Pancreas (tissue), 10 donors: ENCODE measurements around the gene BAK1. TPM values are rescaled to one million over a fixed set of nuclear protein-coding genes. Genes with fewer than 3 reads are reported as not detected.

ENCODE experiments used
- ATAC-seq, 4 donors: fragments of 200-7000 bp; cut with Tn5 transposase; one replicate each; pipeline versions ENCODE4 v1.8.0 to v1.9.1; 2020; ENCODE audit warnings: mild to moderate bottlenecking in 4 of 4, moderate library complexity in 4 of 4
- DNase-seq, 6 donors: peaks; one replicate each; pipeline ENCODE4 v3.0.0-alpha.2; 2020
- FAIRE-seq: peaks from 2 replicates; lab custom pipeline; 2012; peaks lifted over from hg19 to GRCh38; lab: Jason Lieb, UNC
- H3K27ac ChIP-seq, 4 donors: fragments of 200-600 bp; sonication (generic); 1 replicate in 3 of 4; 2 replicates in 1 of 4; pipeline versions ENCODE4 v1.5.0 to v1.8.0; 2020
- H3K27me3 ChIP-seq, 4 donors: fragments of 200-600 bp; one replicate each; pipeline ENCODE4 v1.8.0; 2021
- H3K36me3 ChIP-seq, 3 donors: fragments of 200-600 bp; sonication (generic) in 1 of 3; one replicate each; pipeline versions ENCODE4 v1.5.0 to v1.8.0; 2020 to 2021
- H3K4me1 ChIP-seq, 3 donors: fragments of 200-600 bp; one replicate each; pipeline ENCODE4 v1.8.0; 2021
- H3K4me3 ChIP-seq, 4 donors: fragments of 200-600 bp; sonication (generic) in 2 of 4; one replicate each; pipeline versions ENCODE4 v1.5.0 to v1.8.0; 2020 to 2021
- H3K9me3 ChIP-seq, 4 donors: fragments of 200-600 bp; one replicate each; pipeline ENCODE4 v1.8.0; 2021
- CTCF ChIP-seq, 4 donors: fragments of 200-600 bp; sonication (generic) in 3 of 4; IDR thresholded peaks; one replicate each; pipeline versions ENCODE4 v1.5.0 to v1.8.0; 2021; ENCODE audit warnings: antibody characterized with exemption in 4 of 4
- WGBS, 2 donors: extraction: QIAGEN DNeasy Blood & Tissue Kit; methylation state at CpG; one replicate each; pipeline ENCODE4 v1.1.7; 2013; 5-methylcytosine and 5-hydroxymethylcytosine counted together
- intact Hi-C, 3 donors: fragments of 100-400 bp; cut with DNase I; formaldehyde crosslinking; loops; one replicate each; pipeline versions ENCODE4 v1.11.1 to v1.14.2; 2022
- polyA plus RNA-seq, 2 donors: library from polyadenylated mRNA; stranded (reverse); fragments of 200-250 nt; gene quantifications; one replicate each; pipeline ENCODE4 v1.2.3, GENCODE V29; 2013
- total RNA-seq, 6 donors: library from RNA; stranded (reverse); fragmentation: NEBNext Ultra II Directional in 4 of 6; extraction: Animal tissue kit (Norgen Biotek cat#: 25700) in 4 of 6; gene quantifications; one replicate each; pipeline versions ENCODE4 v1.2.1 to v1.2.4, GENCODE V29; 2021 to 2023
- donor health status: healthy with polysubstance abuse.
- donor health status: DM: no; HTN: no; CAD: no; lungs with moderate emphysema.
- donor health status: DM: no; HTN: no; CAD: no.
- donor health status: control.
- donor health status: control.
- donor health status: Bipolar disorder and iron deficiency.
- donor health status: DM: yes; HTN: yes; CAD: no.
- donor health status: DM: no; HTN: no; CAD: no.
- donor health status: DM: no; HTN: no; CAD: no.
- donor health status: DM: yes; HTN: yes; CAD: no.

BAK1 gene
- total and polyA plus RNA-seq, 8 donors, result 5.6 to 11.2 (median 7.3) TPM

GRCh38 chr6:33620158-33620855 is 40.2 kb upstream of the BAK1 start:
- WGBS, 2 donors, result 1% methylated on average over 29 of the region's 29 CpGs
- Histone ChIP-seq H3K36me3 (no peaks in the 10 kb centered on the region), H3K27ac (peak overlapping the region; percentile 76 to 87 (median 78)), H3K4me3 (peak overlapping the region; percentile 68 to 87 (median 76)), H3K27me3 (no peaks in the 10 kb centered on the region), H3K9me3 (no peaks in the 10 kb centered on the region), H3K4me1 (peaks cover 0 to 8% (median 0%) of the 10 kb centered on the region in 3 donors)
- FAIRE-seq, result no peak
- peak in 4 of 6 donors; percentile 46 to 76 (median 60) for DNase-seq
- TF ChIP-seq CTCF (IDR thresholded peaks at IDR 0.05), result no peak
- intact Hi-C loops, result no loop called here
- ATAC-seq, result peak; percentile 30 to 55 (median 46)

- 51 to 70% methylated on average over 5 of the region's 5 CpGs for WGBS, 2 donors
- no peaks in the 10 kb centered on the region for H3K27me3 ChIP-seq
- ATAC-seq, result no peak
- TF ChIP-seq CTCF (IDR thresholded peaks at IDR 0.05), result no peak
- no peaks in the 10 kb centered on the region for H3K36me3 ChIP-seq
- no peaks in the 10 kb centered on the region for H3K9me3 ChIP-seq
- FAIRE-seq, result no peak
- intact Hi-C loops, result no loop called here
- H3K27ac ChIP-seq, result peak overlapping the region in 1 of 4 donors; percentile 76
- DNase-seq, result peak in 1 of 6 donors; percentile 10
- H3K4me1 ChIP-seq, result peaks cover 0 to 8% (median 0%) of the 10 kb centered on the region in 3 donors
- peak overlapping the region in 1 of 4 donors; percentile 87 for H3K4me3 ChIP-seq
These were observed 39.2 kb upstream of the BAK1 start for GRCh38 chr6:33619166-33619840.

- no peak overlapping the region for H3K4me3 ChIP-seq
- no peak overlapping the region for H3K27ac ChIP-seq
- no peaks in the 10 kb centered on the region for H3K27me3 ChIP-seq
- no peaks in the 10 kb centered on the region for H3K36me3 ChIP-seq
- intact Hi-C loops, result no loop called here
- ATAC-seq (no peak), DNase-seq (no peak), FAIRE-seq (no peak)
- TF ChIP-seq CTCF (IDR thresholded peaks at IDR 0.05), result no peak
- 85% methylated on average over 4 of the region's 4 CpGs; no CpG with 5 or more reads in 1 of the 2 donors for WGBS, 2 donors
- no peaks in the 10 kb centered on the region for H3K4me1 ChIP-seq
- no peaks in the 10 kb centered on the region for H3K9me3 ChIP-seq
These were observed 36.8 kb upstream of the BAK1 start for GRCh38 chr6:33616913-33617312.

- H3K4me1 ChIP-seq, result no peaks in the 10 kb centered on the region
- no peak for FAIRE-seq
- intact Hi-C loops, result no loop called here
- H3K27me3 ChIP-seq, result no peaks in the 10 kb centered on the region
- TF ChIP-seq CTCF (IDR thresholded peaks at IDR 0.05), result no peak
- no peak for DNase-seq
- H3K9me3 ChIP-seq, result no peaks in the 10 kb centered on the region
- no peak overlapping the region for H3K4me3 ChIP-seq
- no peaks in the 10 kb centered on the region for H3K36me3 ChIP-seq
- 82% methylated on average over 2 of the region's 2 CpGs; no CpG with 5 or more reads in 1 of the 2 donors for WGBS, 2 donors
- no peak overlapping the region for H3K27ac ChIP-seq
- ATAC-seq, result no peak
These were observed 36.0 kb upstream of the BAK1 start for GRCh38 chr6:33616113-33616512.
